HG02981 (cell line): Measurements from ENCODE around the gene RAMACL.
A peak's percentile ranks its signal among the peaks of the same experiment; 100 is the strongest.
"Not testable (repeated sequence)": the region's sequence is repeated elsewhere in the genome, so short reads cannot be mapped to it uniquely, and the experiment has no call there.

ENCODE experiments used
- ATAC-seq: cut with Tn5 transposase; IDR thresholded peaks from one replicate; pipeline ENCODE4 v1.9.1; 2021; ENCODE audit warnings: mild to moderate bottlenecking, moderate library complexity; ENCODE audit not compliant: unreplicated experiment

Gene RAMACL

DNA sequence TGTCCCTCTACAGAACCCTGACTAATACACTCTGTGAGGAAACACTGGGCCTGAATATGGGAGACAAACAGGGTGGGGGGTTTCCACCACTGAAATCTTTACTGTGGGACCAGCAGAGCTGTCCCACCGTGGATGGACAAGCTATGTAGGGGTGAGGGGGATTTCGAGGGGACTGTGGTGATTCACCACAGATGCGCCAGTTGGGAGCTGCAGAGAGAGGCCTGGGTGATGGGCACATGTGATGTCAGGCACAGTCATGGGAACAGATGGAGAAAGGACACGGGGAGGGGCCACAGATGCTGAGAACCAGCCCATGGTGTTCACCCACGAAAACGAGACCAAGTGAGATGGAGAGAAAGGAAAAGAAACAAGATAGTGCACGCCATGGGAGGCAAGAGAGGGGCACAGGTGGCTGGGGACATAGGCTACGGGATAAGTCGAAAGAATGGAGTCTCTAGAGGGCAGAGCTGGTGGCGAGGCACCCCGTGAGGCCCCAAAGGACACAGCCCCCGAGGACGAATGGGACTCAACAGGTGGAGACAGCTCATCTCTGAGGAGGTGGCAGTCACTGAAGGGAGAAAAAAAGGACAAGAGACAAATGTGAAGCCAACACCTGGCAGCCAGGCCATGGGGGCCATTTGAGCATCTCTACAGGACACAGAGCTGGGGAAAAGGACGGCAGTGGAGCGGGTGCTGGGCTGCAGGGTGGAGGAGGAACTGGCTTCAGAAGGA lies 10.5 kb upstream of the RAMACL start:
- ATAC-seq: no peak

DNA sequence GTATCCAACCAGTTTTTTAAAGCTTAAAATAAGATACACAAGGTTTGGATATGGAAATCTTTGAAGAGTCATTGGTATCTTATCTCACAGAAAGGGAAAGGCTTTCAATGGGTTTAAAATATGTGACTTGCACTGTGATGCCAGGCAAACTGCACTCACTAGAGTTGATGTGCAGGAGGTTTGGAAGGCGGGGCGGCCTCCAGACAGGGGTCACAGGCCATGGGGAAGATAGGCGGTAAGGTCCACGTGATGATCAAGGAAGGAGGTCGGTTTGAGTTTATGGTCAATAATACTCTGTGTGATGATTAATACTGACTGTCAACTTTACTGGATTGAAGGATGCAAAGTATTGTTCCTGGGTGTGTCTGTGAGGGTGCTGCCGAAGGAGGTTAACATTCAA lies 9.5 kb upstream of the RAMACL start:
- ATAC-seq: no peak

GRCh38 chr6:166595061-166595780 lies 8.7 kb upstream of the RAMACL start:
- ATAC-seq: no peak

DNA sequence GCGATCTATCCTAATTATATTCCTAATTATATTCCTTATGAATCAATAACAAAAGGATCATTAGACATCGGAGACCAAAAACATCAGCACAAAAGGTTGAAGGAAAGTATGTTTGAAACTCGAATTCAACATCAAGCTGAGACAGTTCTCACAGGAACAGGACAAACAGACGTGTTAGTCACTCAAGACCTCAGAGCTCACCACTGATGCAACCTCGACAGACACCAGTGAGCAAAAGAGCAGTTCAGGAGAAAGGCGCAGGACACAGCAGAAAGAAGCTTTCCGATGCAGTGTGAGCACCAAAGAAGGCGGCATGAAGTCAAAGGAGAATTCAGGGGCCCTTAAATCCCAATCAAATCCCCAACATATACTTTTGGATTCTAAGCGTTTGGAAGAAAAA lies 6.3 kb upstream of the RAMACL start:
- ATAC-seq: no peak

DNA sequence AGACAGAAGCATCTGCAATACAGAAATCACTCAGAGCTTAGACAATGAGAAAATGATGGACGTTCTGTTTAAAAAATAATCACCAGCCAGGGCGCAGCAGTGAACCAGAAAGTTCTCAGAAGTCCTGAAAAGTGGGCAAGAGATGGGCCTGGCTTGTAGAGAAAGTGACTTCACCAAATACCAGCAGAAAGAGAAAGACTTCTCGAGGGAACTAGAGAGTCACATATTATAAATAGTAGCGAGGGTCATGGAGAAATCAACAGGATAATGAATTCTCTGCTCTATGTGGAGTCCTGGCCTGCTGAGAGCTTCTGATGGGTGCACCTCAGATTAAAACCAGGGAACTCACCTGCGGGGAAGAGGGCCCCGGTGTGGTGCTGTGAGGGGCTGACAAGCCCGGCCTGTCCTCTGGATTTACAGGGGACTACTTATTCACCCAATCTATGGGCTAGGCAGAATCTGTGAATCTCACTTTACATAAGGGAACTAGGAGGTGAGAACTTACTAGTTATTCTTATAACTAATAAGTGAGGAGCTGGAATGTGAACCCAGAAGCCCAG lies 5.6 kb upstream of the RAMACL start:
- ATAC-seq: no peak

GRCh38 chr6:166591026-166591425 lies 4.5 kb upstream of the RAMACL start:
- no peak for ATAC-seq

GRCh38 chr6:166589786-166590574 lies 3.5 kb upstream of the RAMACL start:
- ATAC-seq: no peak

DNA sequence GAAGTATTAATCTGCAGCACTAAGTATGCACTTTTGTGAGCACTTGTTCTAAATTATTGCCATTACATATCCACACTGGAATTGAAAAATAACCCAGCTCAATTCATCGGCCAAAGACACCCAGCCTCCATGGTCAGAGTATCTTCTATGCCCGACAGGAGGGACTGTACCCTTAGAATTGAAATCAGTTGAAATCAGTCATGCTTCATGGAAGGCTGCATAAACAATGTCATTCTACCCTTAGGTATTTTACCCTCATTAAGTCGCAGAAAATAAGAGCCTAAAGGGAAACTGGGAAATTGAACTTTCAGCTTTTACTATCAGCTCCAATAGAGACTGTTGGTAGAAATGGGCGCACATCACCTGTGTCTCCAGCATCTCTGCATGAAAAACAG lies 2.9 kb upstream of the RAMACL start:
- peak; percentile 24 for ATAC-seq

- no peak for ATAC-seq
Observed at GRCh38 chr6:166588691-166589336, 2.3 kb upstream of the RAMACL start.

GRCh38 chr6:166587631-166588413 lies 1.3 kb upstream of the RAMACL start:
- peak; percentile 84 for ATAC-seq

DNA sequence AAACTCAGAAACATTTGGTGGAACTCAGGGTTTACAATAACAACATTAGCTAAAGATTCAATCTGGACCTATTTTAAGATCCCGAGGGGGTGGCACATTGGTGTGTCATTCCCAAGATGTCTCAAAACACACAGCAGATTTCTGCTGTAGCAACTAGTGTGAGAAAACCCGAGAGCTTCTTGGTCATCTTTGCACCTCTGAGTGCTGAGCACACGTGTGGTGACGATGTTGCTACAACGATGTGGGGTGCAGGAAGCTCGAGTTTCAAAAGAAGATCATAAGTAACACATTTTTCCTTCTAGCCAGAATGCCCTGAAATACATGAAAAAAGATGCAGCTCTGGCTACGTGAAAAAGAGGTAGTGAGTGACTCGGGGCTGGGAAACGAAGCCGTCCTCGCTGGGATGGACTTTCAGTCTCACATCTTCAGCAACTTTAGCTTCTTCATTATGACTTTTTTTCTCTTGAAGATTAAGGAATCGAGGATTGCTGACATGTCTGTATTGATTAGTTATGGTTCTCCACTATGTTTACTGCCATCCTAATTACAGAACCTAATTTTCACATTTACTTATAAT lies 1.5 kb downstream of the RAMACL start:
- ATAC-seq: no peak

GRCh38 chr6:166584155-166584554 lies 2.3 kb downstream of the RAMACL start:
- no peak for ATAC-seq

- ATAC-seq: no peak
Observed at GRCh38 chr6:166583230-166583965, 3.1 kb downstream of the RAMACL start.

GRCh38 chr6:166582258-166582657 lies 4.2 kb downstream of the RAMACL start:
- ATAC-seq: no peak

DNA sequence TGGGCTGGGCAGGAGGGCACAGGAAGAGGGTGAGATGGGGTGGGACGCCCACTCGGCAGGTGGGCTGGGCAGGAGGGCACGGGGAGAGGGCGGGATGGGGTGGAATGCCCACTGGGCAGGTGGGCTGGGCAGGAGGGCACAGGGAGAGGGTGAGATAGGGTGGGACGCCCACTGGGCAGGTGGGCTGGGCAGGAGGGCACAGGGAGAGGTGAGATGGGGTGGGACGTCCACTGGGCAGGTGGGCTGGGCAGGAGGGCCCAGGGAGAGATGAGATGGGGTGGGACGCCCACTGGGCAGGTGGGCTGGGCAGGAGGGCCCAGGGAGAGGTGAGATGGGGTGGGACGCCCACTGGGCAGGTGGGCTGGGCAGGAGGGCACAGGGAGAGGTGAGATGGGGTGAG lies 4.7 kb downstream of the RAMACL start:
- ATAC-seq: not testable (repeated sequence)

- ATAC-seq: no peak
Observed at GRCh38 chr6:166581091-166581511, 5.4 kb downstream of the RAMACL start.

DNA sequence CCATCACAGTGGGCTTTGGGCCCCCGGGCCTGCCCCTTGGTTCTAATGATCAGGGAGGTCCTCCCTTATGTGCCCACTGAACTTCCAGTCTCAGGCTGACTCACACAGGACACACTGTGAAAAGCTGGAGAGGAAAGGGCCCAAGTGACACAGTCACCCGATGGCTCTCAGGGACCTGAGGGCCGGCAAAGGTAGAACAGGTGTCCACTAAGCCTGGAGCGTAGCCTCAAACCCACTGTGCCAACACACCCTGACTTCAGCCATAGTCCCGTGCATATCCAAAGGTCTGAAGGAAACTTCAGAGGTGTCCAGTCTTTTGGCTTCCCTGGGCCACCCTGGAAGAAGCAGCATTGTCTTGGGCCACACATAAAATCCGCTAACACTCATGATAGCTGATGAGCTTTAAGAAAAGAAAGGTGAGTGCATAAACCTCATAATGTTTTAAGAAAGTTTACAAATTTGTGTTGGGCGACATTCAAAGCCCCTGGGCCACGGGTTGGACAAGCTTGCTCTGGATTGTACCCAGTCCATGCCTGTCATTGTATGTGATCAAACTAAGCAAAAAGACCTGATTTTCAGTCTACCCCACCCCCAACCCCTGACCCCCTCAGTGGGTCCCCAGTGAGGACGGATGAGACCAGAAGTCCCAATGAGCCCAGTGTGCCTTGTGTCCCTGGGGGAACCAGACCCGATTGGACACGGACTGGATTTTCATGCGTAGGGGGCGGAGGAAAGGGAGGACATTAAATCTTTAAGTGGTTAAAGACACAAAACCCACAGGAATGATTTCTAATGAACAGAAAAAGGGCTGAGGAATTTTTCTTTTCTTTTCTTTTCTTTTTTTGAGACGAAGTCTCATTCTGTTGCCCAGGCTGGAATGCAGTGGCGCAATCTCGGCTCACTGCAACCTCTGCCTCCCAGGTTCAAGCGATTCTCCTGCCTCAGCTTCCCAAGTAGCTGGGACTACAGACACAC lies 6.1 kb downstream of the RAMACL start:
- no peak for ATAC-seq
